Upper lobe of left lung (tissue), 6 donors: Measurements from ENCODE around the gene C19orf25. TPM values are rescaled to one million over a fixed set of nuclear protein-coding genes. Genes with fewer than 3 reads are reported as not detected.
A peak's percentile ranks its signal among the peaks of the same experiment; 100 is the strongest.

ENCODE experiments used
- ATAC-seq, 2 donors: fragments of 200-7000 bp; cut with Tn5 transposase; one replicate each; pipeline ENCODE4 v1.9.1; 2022; ENCODE audit warnings: mild to moderate bottlenecking in 2 of 2, moderate library complexity in 2 of 2; ENCODE audit not compliant: low FRiP score in 2 of 2
- DNase-seq, 2 donors: peaks; one replicate each; pipeline ENCODE4 v3.0.0-alpha.2; 2019 to 2020
- H3K27ac ChIP-seq, 4 donors: fragments of 200-600 bp; sonication (generic); one replicate each; pipeline ENCODE4 v1.5.1; 2016 to 2019
- H3K27me3 ChIP-seq, 4 donors: fragments of 200-600 bp; sonication (generic); one replicate each; pipeline ENCODE4 v1.5.1; 2017 to 2019
- H3K36me3 ChIP-seq, 4 donors: fragments of 200-600 bp; sonication (generic); one replicate each; pipeline ENCODE4 v1.5.1; 2016 to 2019
- H3K4me1 ChIP-seq, 4 donors: fragments of 200-600 bp; sonication (generic); one replicate each; pipeline ENCODE4 v1.5.1; 2018 to 2019
- H3K4me3 ChIP-seq, 4 donors: fragments of 200-600 bp; sonication (generic); one replicate each; pipeline ENCODE4 v1.5.1; 2017 to 2019; ENCODE audit warnings: mild to moderate bottlenecking in 2 of 4, moderate library complexity in 1 of 4
- H3K9me3 ChIP-seq, 4 donors: fragments of 200-600 bp; sonication (generic); one replicate each; pipeline ENCODE4 v1.5.1; 2018 to 2019
- EP300 ChIP-seq, 4 donors: sonication (generic); formaldehyde crosslinking; IDR thresholded peaks; one replicate each; pipeline ENCODE4 v1.5.1; 2017; ENCODE audit warnings: antibody characterized with exemption in 4 of 4, control low read depth in 2 of 4
- POLR2A ChIP-seq, 4 donors: fragments of 450-650 bp; IDR thresholded peaks; one replicate each; pipeline ENCODE4 v1.5.1; 2016 to 2017; ENCODE audit warnings: antibody characterized with exemption in 4 of 4, mild to moderate bottlenecking in 2 of 4
- POLR2AphosphoS5 ChIP-seq, 2 donors: sonication (generic); formaldehyde crosslinking; IDR thresholded peaks; one replicate each; pipeline ENCODE4 v1.5.1; 2017; ENCODE audit warnings: antibody characterized with exemption in 2 of 2
- WGBS, 2 donors: methylation state at CpG; one replicate each; pipeline ENCODE4 v1.1.5; 2017 to 2018; 5-methylcytosine and 5-hydroxymethylcytosine counted together
- total RNA-seq, 6 donors: library from RNA; depleted of rRNA in 4 of 6; stranded (reverse); fragments of >200 nt in 4 of 6; gene quantifications; one replicate each; pipeline versions ENCODE4 v1.1.0 to v1.2.1, GENCODE V29; 2016 to 2021
- TF ChIP-seq, protein P1 (sequence below), 6 experiments: fragments of 450-650 bp in 4 of 6; fragments of 200-600 bp in 2 of 6; sonication (generic) in 2 of 6; IDR thresholded peaks; one replicate each; pipeline ENCODE4 v1.5.1; 2016 to 2019; ENCODE audit warnings: antibody characterized with exemption in 6 of 6
- donor health status: DM: no; HTN: no; CAD: no; lungs with moderate emphysema.
- donor health status: DM: no; HTN: yes; CAD: no; lungs with severe emphysema.

C19orf25 gene
- total RNA-seq, 6 donors from 2014 or later = 27.2 to 82.8 (median 37.5) TPM

- Histone ChIP-seq H3K4me1 (peaks cover 11 to 25% (median 20%) of the 10 kb centered on the region in 4 donors), H3K9me3 (peaks cover 0 to 4% (median 0%) of the 10 kb centered on the region in 4 donors), H3K27me3 (peaks cover 0 to 27% (median 12%) of the 10 kb centered on the region in 4 donors), H3K36me3 (no peaks in the 10 kb centered on the region), H3K27ac (peak within 1 kb of the TSS in 1 of 4 donors; percentile 28), H3K4me3 (peak within 1 kb of the TSS; percentile 12 to 51 (median 48))
- ATAC-seq = peak in 1 of 2 donors; percentile 75
- TF ChIP-seq POLR2A (IDR thresholded peaks at IDR 0.05) (no peak), POLR2AphosphoS5 (IDR thresholded peaks at IDR 0.05) (no peak)
- TF ChIP-seq, protein P1, sequence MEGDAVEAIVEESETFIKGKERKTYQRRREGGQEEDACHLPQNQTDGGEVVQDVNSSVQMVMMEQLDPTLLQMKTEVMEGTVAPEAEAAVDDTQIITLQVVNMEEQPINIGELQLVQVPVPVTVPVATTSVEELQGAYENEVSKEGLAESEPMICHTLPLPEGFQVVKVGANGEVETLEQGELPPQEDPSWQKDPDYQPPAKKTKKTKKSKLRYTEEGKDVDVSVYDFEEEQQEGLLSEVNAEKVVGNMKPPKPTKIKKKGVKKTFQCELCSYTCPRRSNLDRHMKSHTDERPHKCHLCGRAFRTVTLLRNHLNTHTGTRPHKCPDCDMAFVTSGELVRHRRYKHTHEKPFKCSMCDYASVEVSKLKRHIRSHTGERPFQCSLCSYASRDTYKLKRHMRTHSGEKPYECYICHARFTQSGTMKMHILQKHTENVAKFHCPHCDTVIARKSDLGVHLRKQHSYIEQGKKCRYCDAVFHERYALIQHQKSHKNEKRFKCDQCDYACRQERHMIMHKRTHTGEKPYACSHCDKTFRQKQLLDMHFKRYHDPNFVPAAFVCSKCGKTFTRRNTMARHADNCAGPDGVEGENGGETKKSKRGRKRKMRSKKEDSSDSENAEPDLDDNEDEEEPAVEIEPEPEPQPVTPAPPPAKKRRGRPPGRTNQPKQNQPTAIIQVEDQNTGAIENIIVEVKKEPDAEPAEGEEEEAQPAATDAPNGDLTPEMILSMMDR (IDR thresholded peaks at IDR 0.05) = peak in 4 of 6 experiments; percentile 22 to 54 (median 32)
- WGBS, 2 donors = 11 to 22% methylated on average over 4 to 19 of the region's 78 CpGs
- peak; percentile 44 to 90 for DNase-seq
These were observed 33.9 kb upstream of the C19orf25 start, which contains the start of gene ADAMTSL5 for GRCh38 chr19:1512671-1513498. ADAMTSL5 (minus strand) TSS chr19:1513019; CDS start chr19:1510943, 2,076 bp downstream.

- WGBS, 2 donors = 57 to 93% methylated on average over 5 to 16 of the region's 22 CpGs
- Histone ChIP-seq H3K27me3 (peaks cover 0 to 27% (median 12%) of the 10 kb centered on the region in 4 donors), H3K4me1 (peaks cover 16 to 32% (median 24%) of the 10 kb centered on the region in 4 donors), H3K36me3 (no peaks in the 10 kb centered on the region), H3K4me3 (no peak overlapping the region), H3K27ac (no peak overlapping the region), H3K9me3 (peaks cover 0 to 4% (median 0%) of the 10 kb centered on the region in 4 donors)
- ATAC-seq (no peak), DNase-seq (no peak)
- TF ChIP-seq POLR2A (IDR thresholded peaks at IDR 0.05) = no peak
- no peak for TF ChIP-seq POLR2AphosphoS5 (IDR thresholded peaks at IDR 0.05)
- TF ChIP-seq, protein P1 (IDR thresholded peaks at IDR 0.05) = no peak
- no peak for TF ChIP-seq EP300 (IDR thresholded peaks at IDR 0.05)
These were observed 32.6 kb upstream of the C19orf25 start for GRCh38 chr19:1511318-1512317.

DNA sequence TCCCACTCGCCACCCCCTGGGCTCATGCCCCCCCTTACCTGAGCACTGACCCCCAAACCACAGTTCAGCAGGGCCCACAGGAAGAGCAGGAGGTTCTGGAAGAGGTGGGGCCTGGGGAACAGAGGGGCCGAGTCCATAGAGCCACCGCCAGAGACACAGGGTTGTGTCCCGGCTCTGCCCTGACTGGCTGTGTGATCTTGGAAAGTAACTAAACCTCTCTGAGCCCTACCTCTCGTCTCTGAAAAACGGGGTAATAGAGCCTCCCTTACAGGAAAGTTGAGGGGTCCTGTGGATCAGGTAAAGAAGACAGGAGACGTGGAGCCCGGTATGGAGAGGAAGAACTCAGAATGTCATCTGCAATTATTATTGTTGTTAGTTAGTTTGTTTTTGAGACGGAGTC, 31.8 kb upstream of the C19orf25 start:
- TF ChIP-seq EP300 (IDR thresholded peaks at IDR 0.05) (no peak), POLR2AphosphoS5 (IDR thresholded peaks at IDR 0.05) (no peak), POLR2A (IDR thresholded peaks at IDR 0.05) (no peak)
- TF ChIP-seq, protein P1 (IDR thresholded peaks at IDR 0.05) = no peak
- 32 to 36% methylated on average over 8 to 9 of the region's 9 CpGs for WGBS, 2 donors
- Histone ChIP-seq H3K4me3 (no peak overlapping the region), H3K36me3 (no peaks in the 10 kb centered on the region), H3K9me3 (peaks cover 0 to 4% (median 0%) of the 10 kb centered on the region in 4 donors), H3K4me1 (peaks cover 16 to 32% (median 24%) of the 10 kb centered on the region in 4 donors), H3K27me3 (peaks cover 0 to 27% (median 12%) of the 10 kb centered on the region in 4 donors), H3K27ac (no peak overlapping the region)
- ATAC-seq = no peak
- DNase-seq = no peak

GRCh38 chr19:1510442-1510806, 31.4 kb upstream of the C19orf25 start:
- H3K4me1 ChIP-seq = peaks cover 16 to 32% (median 24%) of the 10 kb centered on the region in 4 donors
- peaks cover 0 to 4% (median 0%) of the 10 kb centered on the region in 4 donors for H3K9me3 ChIP-seq
- DNase-seq (no peak), ATAC-seq (no peak)
- peaks cover 0 to 27% (median 12%) of the 10 kb centered on the region in 4 donors for H3K27me3 ChIP-seq
- 33% methylated on average over 18 of the region's 25 CpGs; no CpG with 5 or more reads in 1 of the 2 donors for WGBS, 2 donors
- no peak for TF ChIP-seq EP300 (IDR thresholded peaks at IDR 0.05)
- no peak for TF ChIP-seq POLR2AphosphoS5 (IDR thresholded peaks at IDR 0.05)
- TF ChIP-seq, protein P1 (IDR thresholded peaks at IDR 0.05) = no peak
- no peak for TF ChIP-seq POLR2A (IDR thresholded peaks at IDR 0.05)
- no peaks in the 10 kb centered on the region for H3K36me3 ChIP-seq
- no peak overlapping the region for H3K4me3 ChIP-seq
- H3K27ac ChIP-seq = no peak overlapping the region
